OCI-LY7 (cell line): ENCODE data around the gene PEX14. TPM values are rescaled to one million over a fixed set of nuclear protein-coding genes. Genes with fewer than 3 reads are reported as not detected.

Experiments
- BruUV-seq: library from RNA; stranded (reverse); fragments of 400-500 nt; replicated peaks from 2 replicates; lab custom pipeline; 2021; lab: Mats Ljungman, UMichigan
- CTCF ChIA-PET: fragments of 300-600 bp; sonication (Branson Sonifier 250); formaldehyde crosslinking; loops from one replicate; lab custom pipeline; 2022; ENCODE audit warnings: antibody characterized with exemption; ENCODE audit not compliant: unreplicated experiment; lab: Charles Lee
- POLR2A ChIA-PET: fragments of 300-600 bp; sonication (Branson Sonifier 250); formaldehyde crosslinking; loops from one replicate; lab custom pipeline; 2022; ENCODE audit warnings: antibody characterized with exemption; lab: Charles Lee
- DNase-seq: peaks from one replicate; pipeline ENCODE4 v3.0.0-alpha.2; 2015; ENCODE audit warnings: low spot score
- H2AFZ ChIP-seq: fragments of 200-600 bp; sonication (generic), shearing (Covaris generic); 2 replicates; pipeline ENCODE4 v1.6.1; 2014; ENCODE audit warnings: mild to moderate bottlenecking, antibody characterized with exemption, low read length, moderate library complexity
- H3K27ac ChIP-seq: fragments of 200-600 bp; sonication (generic); 2 replicates; pipeline ENCODE4 v1.5.1; 2014; ENCODE audit warnings: mixed run types, low read depth, mild to moderate bottlenecking, moderate library complexity, low read length, inconsistent platforms; ENCODE audit not compliant: poor library complexity, severe bottlenecking
- H3K36me3 ChIP-seq: fragments of 200-600 bp; sonication (generic); 2 replicates; pipeline ENCODE4 v1.6.1; 2014; ENCODE audit warnings: mild to moderate bottlenecking, antibody characterized with exemption, low read length, moderate library complexity, mixed read lengths; ENCODE audit not compliant: insufficient read depth
- H3K4me1 ChIP-seq: fragments of 200-600 bp; sonication (generic); 2 replicates; pipeline ENCODE4 v1.5.1; 2014; ENCODE audit warnings: mild to moderate bottlenecking, low read length; ENCODE audit not compliant: insufficient read depth, poor library complexity, severe bottlenecking
- H3K4me2 ChIP-seq: fragments of 200-600 bp; sonication (generic); 2 replicates; pipeline ENCODE4 v1.6.1; 2014; ENCODE audit warnings: mild to moderate bottlenecking, low read length
- H3K4me3 ChIP-seq: fragments of 200-600 bp; sonication (generic); 2 replicates; pipeline ENCODE4 v1.5.1; 2014; ENCODE audit warnings: mild to moderate bottlenecking, low read depth, low read length; ENCODE audit not compliant: poor library complexity, severe bottlenecking
- H3K79me2 ChIP-seq: fragments of 200-600 bp; sonication (generic); 2 replicates; pipeline ENCODE4 v1.6.1; 2016; ENCODE audit warnings: low read depth, mild to moderate bottlenecking, low read length, moderate library complexity, mixed read lengths; ENCODE audit not compliant: insufficient read depth
- H3K9me2 ChIP-seq: fragments of 200-600 bp; sonication (generic); 2 replicates; pipeline ENCODE4 v1.6.1; 2016; ENCODE audit warnings: mild to moderate bottlenecking, low read length, mixed read lengths; ENCODE audit not compliant: insufficient read depth
- H3K9me3 ChIP-seq: fragments of 200-600 bp; sonication (generic); 2 replicates; pipeline ENCODE4 v1.6.1; 2014; ENCODE audit warnings: mild to moderate bottlenecking, mixed run types, low read length, mixed read lengths
- H4K20me1 ChIP-seq: fragments of 200-600 bp; sonication (generic); 2 replicates; pipeline ENCODE4 v1.6.1; 2014; ENCODE audit warnings: mild to moderate bottlenecking, antibody characterized with exemption, low read length, moderate library complexity, mixed read lengths; ENCODE audit not compliant: insufficient read depth
- EZH2phosphoT487 ChIP-seq: fragments of 200-600 bp; sonication (generic); IDR thresholded peaks from 2 replicates; pipeline ENCODE4 v1.6.1; 2018; ENCODE audit warnings: low read depth, borderline replicate concordance, mild to moderate bottlenecking, mixed run types, antibody characterized with exemption, low read length, moderate library complexity, mixed read lengths
- intact Hi-C: fragments of 100-400 bp; cut with micrococcal nuclease; formaldehyde crosslinking; loops from one replicate; pipeline ENCODE4 v1.10.0; 2022; ENCODE audit not compliant: unreplicated experiment
- total RNA-seq, 2 experiments: library from RNA; depleted of rRNA in 1 of 2; stranded (reverse); fragments of >200 nt in 1 of 2; shearing (Covaris generic) in 1 of 2; gene quantifications; 2 replicates each; pipeline ENCODE4 v1.2.3, GENCODE V29; 2014 to 2022
- TF ChIP-seq, protein P1 (sequence below): fragments of 200-600 bp; sonication (generic); conservative IDR thresholded peaks from 2 replicates; pipeline ENCODE4 v1.5.1; 2014; ENCODE audit warnings: mild to moderate bottlenecking, antibody characterized with exemption, low read length, moderate library complexity, mixed read lengths

The PEX14 gene
- total RNA-seq, 2 experiments from 2014 or later = 14.6 to 24.3 TPM

GRCh38 chr1:10669570-10669969 lies 194.8 kb downstream of the PEX14 start:
- Histone ChIP-seq H3K9me3 (no peaks in the 10 kb centered on the region), H3K9me2 (no peaks in the 10 kb centered on the region), H3K4me2 (no peak overlapping the region), H3K79me2 (no peaks in the 10 kb centered on the region), H2AFZ (no peak overlapping the region), H3K27ac (no peak overlapping the region), H3K4me3 (no peak overlapping the region), H3K4me1 (no peaks in the 10 kb centered on the region), H3K36me3 (no peaks in the 10 kb centered on the region), H4K20me1 (no peaks in the 10 kb centered on the region; the same call in 1 of the 2 replicates)
- CTCF ChIA-PET = no interaction called here
- POLR2A ChIA-PET = no interaction called here
- intact Hi-C loops = no loop called here
- BruUV-seq = no TSS peak
- no peak for DNase-seq
- TF ChIP-seq EZH2phosphoT487 = no peak
- TF ChIP-seq, protein P1, sequence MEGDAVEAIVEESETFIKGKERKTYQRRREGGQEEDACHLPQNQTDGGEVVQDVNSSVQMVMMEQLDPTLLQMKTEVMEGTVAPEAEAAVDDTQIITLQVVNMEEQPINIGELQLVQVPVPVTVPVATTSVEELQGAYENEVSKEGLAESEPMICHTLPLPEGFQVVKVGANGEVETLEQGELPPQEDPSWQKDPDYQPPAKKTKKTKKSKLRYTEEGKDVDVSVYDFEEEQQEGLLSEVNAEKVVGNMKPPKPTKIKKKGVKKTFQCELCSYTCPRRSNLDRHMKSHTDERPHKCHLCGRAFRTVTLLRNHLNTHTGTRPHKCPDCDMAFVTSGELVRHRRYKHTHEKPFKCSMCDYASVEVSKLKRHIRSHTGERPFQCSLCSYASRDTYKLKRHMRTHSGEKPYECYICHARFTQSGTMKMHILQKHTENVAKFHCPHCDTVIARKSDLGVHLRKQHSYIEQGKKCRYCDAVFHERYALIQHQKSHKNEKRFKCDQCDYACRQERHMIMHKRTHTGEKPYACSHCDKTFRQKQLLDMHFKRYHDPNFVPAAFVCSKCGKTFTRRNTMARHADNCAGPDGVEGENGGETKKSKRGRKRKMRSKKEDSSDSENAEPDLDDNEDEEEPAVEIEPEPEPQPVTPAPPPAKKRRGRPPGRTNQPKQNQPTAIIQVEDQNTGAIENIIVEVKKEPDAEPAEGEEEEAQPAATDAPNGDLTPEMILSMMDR = no peak

DNA sequence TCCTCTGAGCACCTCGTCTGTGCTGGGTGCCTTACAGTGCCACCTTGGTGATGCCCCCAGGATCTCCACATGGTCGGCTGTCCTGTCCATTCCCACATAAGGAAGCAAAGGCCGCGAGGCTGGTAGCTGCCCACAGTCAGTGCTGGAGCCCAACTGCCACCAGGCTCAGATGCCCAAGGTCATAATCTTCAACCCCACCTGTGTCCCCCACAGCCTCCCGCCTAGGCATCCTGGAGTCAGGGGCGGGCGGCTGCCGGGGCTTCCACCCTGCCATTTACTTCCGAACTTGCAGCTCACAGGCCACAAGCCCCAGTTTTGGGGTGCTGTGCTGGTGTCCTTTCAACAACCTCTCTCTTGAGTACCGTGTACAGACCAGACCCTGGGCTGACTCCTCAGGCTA lies 195.4 kb downstream of the PEX14 start:
- TF ChIP-seq, protein P1 = no peak
- no peak for TF ChIP-seq EZH2phosphoT487
- ChIA-PET CTCF (no interaction called here), POLR2A (no interaction called here)
- Histone ChIP-seq H2AFZ (no peak overlapping the region), H3K79me2 (no peaks in the 10 kb centered on the region), H3K4me3 (no peak overlapping the region), H3K36me3 (no peaks in the 10 kb centered on the region), H3K9me2 (no peaks in the 10 kb centered on the region), H3K27ac (no peak overlapping the region), H3K4me2 (no peak overlapping the region), H3K4me1 (no peaks in the 10 kb centered on the region), H4K20me1 (no peaks in the 10 kb centered on the region; the same call in 1 of the 2 replicates), H3K9me3 (no peaks in the 10 kb centered on the region)
- intact Hi-C loops = no loop called here
- no TSS peak for BruUV-seq
- no peak for DNase-seq

DNA sequence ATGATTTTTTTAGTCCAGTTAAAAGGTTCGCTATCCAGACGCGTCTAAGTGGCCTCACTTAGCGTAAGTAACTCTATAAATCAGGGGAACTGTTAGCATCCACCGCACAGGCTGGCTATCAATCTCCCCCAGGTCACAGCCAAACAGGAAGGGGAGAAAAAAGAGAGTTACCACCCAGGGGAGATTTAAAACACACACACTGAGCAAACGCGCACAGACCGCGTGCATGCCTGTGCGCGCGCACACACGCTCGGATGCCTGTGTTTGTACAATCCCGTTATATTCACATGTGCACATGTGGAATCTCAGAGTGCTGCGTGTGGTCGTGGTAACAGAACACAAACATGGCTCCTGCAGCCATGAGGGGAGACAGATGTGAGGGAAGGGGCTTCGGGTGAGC lies 196.3 kb downstream of the PEX14 start:
- Histone ChIP-seq H4K20me1 (no peaks in the 10 kb centered on the region; the same call in 1 of the 2 replicates), H3K4me2 (no peak overlapping the region), H3K36me3 (no peaks in the 10 kb centered on the region), H2AFZ (no peak overlapping the region), H3K9me2 (no peaks in the 10 kb centered on the region), H3K4me1 (no peaks in the 10 kb centered on the region), H3K27ac (no peak overlapping the region), H3K9me3 (no peaks in the 10 kb centered on the region), H3K79me2 (no peaks in the 10 kb centered on the region), H3K4me3 (no peak overlapping the region)
- BruUV-seq = no TSS peak
- no peak for DNase-seq
- TF ChIP-seq EZH2phosphoT487 = no peak
- TF ChIP-seq, protein P1 = no peak
- ChIA-PET CTCF (no interaction called here), POLR2A (no interaction called here)
- intact Hi-C loops = no loop called here
